GM23338 (cell line): ENCODE results near the gene AFP. TPM values are rescaled to one million over a fixed set of nuclear protein-coding genes. Genes with fewer than 3 reads are reported as not detected.

Experiments used
- ATAC-seq: fragments of 200-7000 bp; cut with Tn5 transposase; 3 replicates; pipeline ENCODE4 v1.9.1; 2020
- DNase-seq: peaks from one replicate; pipeline ENCODE4 v3.0.0-alpha.2; 2015; ENCODE audit warnings: low spot score
- H2AFZ ChIP-seq: fragments of 200-600 bp; sonication (generic); 2 replicates; pipeline ENCODE4 v1.8.0; 2016; ENCODE audit warnings: antibody characterized with exemption, mild to moderate bottlenecking, moderate library complexity
- H3F3A ChIP-seq: fragments of 200-600 bp; sonication (generic); replicated peaks from 2 replicates; pipeline ENCODE4 v1.8.0; 2017; ENCODE audit warnings: antibody characterized with exemption, mixed run types, low read depth
- H3K27ac ChIP-seq: fragments of 200-600 bp; sonication (generic); 2 replicates; pipeline ENCODE4 v1.6.1; 2016; ENCODE audit warnings: low read depth
- H3K27me3 ChIP-seq: fragments of 200-600 bp; sonication (generic); 2 replicates; pipeline ENCODE4 v1.8.0; 2016; ENCODE audit warnings: mild to moderate bottlenecking, mixed run types, moderate library complexity; ENCODE audit not compliant: insufficient read depth
- H3K36me3 ChIP-seq: fragments of 200-600 bp; sonication (generic); 2 replicates; pipeline ENCODE4 v1.8.0; 2016; ENCODE audit warnings: mild to moderate bottlenecking; ENCODE audit not compliant: insufficient read depth
- H3K4me1 ChIP-seq: fragments of 200-600 bp; sonication (generic); 2 replicates; pipeline ENCODE4 v1.8.0; 2016; ENCODE audit warnings: mild to moderate bottlenecking, moderate library complexity; ENCODE audit not compliant: insufficient read depth
- H3K4me2 ChIP-seq: fragments of 200-600 bp; sonication (generic); 2 replicates; pipeline ENCODE4 v1.7.1; 2017; ENCODE audit warnings: mixed run types
- H3K4me3 ChIP-seq: fragments of 200-600 bp; sonication (generic); 2 replicates; pipeline ENCODE4 v1.6.1; 2016; ENCODE audit warnings: mixed run types
- H3K79me2 ChIP-seq: fragments of 200-600 bp; sonication (generic); replicated peaks from 2 replicates; pipeline ENCODE4 v1.8.0; 2017; ENCODE audit warnings: mild to moderate bottlenecking; ENCODE audit not compliant: insufficient read depth
- H3K9me2 ChIP-seq: fragments of 200-600 bp; sonication (generic); 2 replicates; pipeline ENCODE4 v1.8.0; 2017; ENCODE audit not compliant: insufficient read depth
- H4K20me1 ChIP-seq: fragments of 200-600 bp; sonication (generic); replicated peaks from 2 replicates; pipeline ENCODE4 v1.8.0; 2017; ENCODE audit warnings: mild to moderate bottlenecking; ENCODE audit not compliant: insufficient read depth
- H3K27ac Mint-ChIP-seq: 2 replicates; pipeline ENCODE4 v1.8.0; 2020; ENCODE audit warnings: inconsistent platforms, mild to moderate bottlenecking, moderate library complexity, mixed read lengths
- H3K27me3 Mint-ChIP-seq: 3 replicates; pipeline ENCODE4 v1.8.0; 2022; ENCODE audit warnings: low read depth, mild to moderate bottlenecking, moderate library complexity, mixed read lengths, inconsistent platforms; ENCODE audit not compliant: insufficient read depth, poor library complexity
- H3K36me3 Mint-ChIP-seq: 3 replicates; pipeline ENCODE4 v1.8.0; 2021; ENCODE audit warnings: low read depth, mild to moderate bottlenecking, inconsistent platforms, moderate library complexity, mixed read lengths
- H3K4me1 Mint-ChIP-seq: 3 replicates; pipeline ENCODE4 v1.8.0; 2020; ENCODE audit warnings: mild to moderate bottlenecking, inconsistent platforms, mixed read lengths
- H3K4me3 Mint-ChIP-seq: 3 replicates; pipeline ENCODE4 v1.8.0; 2021; ENCODE audit warnings: moderate library complexity, mild to moderate bottlenecking, inconsistent platforms, mixed read lengths
- H3K9me3 Mint-ChIP-seq: 3 replicates; pipeline ENCODE4 v1.8.0; 2020; ENCODE audit warnings: moderate library complexity, mild to moderate bottlenecking, inconsistent platforms, mixed read lengths
- CREB1 ChIP-seq: fragments of 250-450 bp; sonication (Bioruptor Pico); IDR thresholded peaks from 2 replicates; pipeline ENCODE4 v1.5.0; 2020; ENCODE audit warnings: low read depth, mild to moderate bottlenecking, moderate library complexity
- CTCF ChIP-seq, 2 experiments: fragments of 200-600 bp in 1 of 2; sonication (generic) in 1 of 2; conservative IDR thresholded peaks; 2 replicates each; pipeline versions ENCODE4 v1.5.1 to v1.6.1; 2016 to 2017; ENCODE audit warnings: antibody characterized with exemption in 2 of 2, low read depth in 2 of 2, mild to moderate bottlenecking in 2 of 2, moderate library complexity in 1 of 2
- ETS1 ChIP-seq: IDR thresholded peaks from 2 replicates; pipeline ENCODE4 v1.6.1; 2016; ENCODE audit warnings: antibody characterized with exemption
- EZH2 ChIP-seq: fragments of 200-600 bp; sonication (generic); IDR thresholded peaks from one replicate; pipeline ENCODE4 v1.8.0; 2017; ENCODE audit warnings: antibody characterized with exemption, mild to moderate bottlenecking, low read depth; ENCODE audit not compliant: unreplicated experiment
- EZH2phosphoT487 ChIP-seq: fragments of 200-600 bp; sonication (generic); IDR thresholded peaks from one replicate; pipeline ENCODE4 v1.8.1; 2018; ENCODE audit warnings: antibody characterized with exemption; ENCODE audit not compliant: unreplicated experiment
- JUNB ChIP-seq: IDR thresholded peaks from one replicate; pipeline ENCODE4 v1.6.1; 2016; ENCODE audit warnings: antibody characterized with exemption; ENCODE audit not compliant: unreplicated experiment
- NANOG ChIP-seq: IDR thresholded peaks from 2 replicates; pipeline ENCODE4 v1.6.1; 2016; ENCODE audit warnings: antibody characterized with exemption, borderline replicate concordance
- POLR2AphosphoS5 ChIP-seq: IDR thresholded peaks from 2 replicates; pipeline ENCODE4 v1.6.1; 2016; ENCODE audit warnings: antibody characterized with exemption, low read depth
- REST ChIP-seq: IDR thresholded peaks from one replicate; pipeline ENCODE4 v1.6.1; 2018; ENCODE audit warnings: antibody characterized with exemption; ENCODE audit not compliant: unreplicated experiment
- STAT1 ChIP-seq: IDR thresholded peaks from one replicate; pipeline ENCODE4 v1.6.1; 2016; ENCODE audit warnings: antibody characterized with exemption; ENCODE audit not compliant: unreplicated experiment
- ZNF114 ChIP-seq: fragments of 250-450 bp; sonication (Bioruptor Pico); IDR thresholded peaks from 2 replicates; pipeline ENCODE4 v1.5.0; 2020; ENCODE audit warnings: mild to moderate bottlenecking, moderate library complexity
- ZNF331 ChIP-seq: fragments of 250-450 bp; sonication (Bioruptor Pico); IDR thresholded peaks from 2 replicates; pipeline ENCODE4 v1.5.0; 2020; ENCODE audit warnings: low read depth, mild to moderate bottlenecking, moderate library complexity
- ZNF462 ChIP-seq: fragments of 250-450 bp; sonication (Bioruptor Pico); IDR thresholded peaks from 2 replicates; pipeline ENCODE4 v1.5.0; 2020; ENCODE audit warnings: mild to moderate bottlenecking, moderate library complexity
- polyA plus RNA-seq: library from polyadenylated mRNA; unstranded; fragments of >200 nt; fragmentation: Nextera tagmentation; extraction: Ambion mirVana; gene quantifications from 2 replicates; pipeline ENCODE4 v1.2.1, GENCODE V29; 2016
- total RNA-seq: library from RNA; depleted of rRNA; stranded (reverse); fragments of >200 nt; shearing (Covaris generic); gene quantifications from 2 replicates; pipeline ENCODE4 v1.2.3, GENCODE V29; 2014

Gene AFP
- total and polyA plus RNA-seq, 2 experiments from 2014 or later = 4.0 to 17.3 TPM

GRCh38 chr4:73396304-73396703 is 39.7 kb upstream of the AFP start:
- H3K27ac Mint-ChIP-seq = no peak overlapping the region
- H3K4me2 ChIP-seq = no peak overlapping the region
- no peaks in the 10 kb centered on the region for H3K9me3 Mint-ChIP-seq
- H3K4me1 Mint-ChIP-seq = peaks cover 3% of the 10 kb centered on the region; the same call in 2 of the 3 replicates
- no peak overlapping the region for H3K27ac ChIP-seq
- H3K36me3 ChIP-seq = no peaks in the 10 kb centered on the region
- H3K9me2 ChIP-seq = no peaks in the 10 kb centered on the region
- DNase-seq (no peak), ATAC-seq (no peak)
- no peak overlapping the region for H2AFZ ChIP-seq
- H3K79me2 ChIP-seq = no peaks in the 10 kb centered on the region
- no peaks in the 10 kb centered on the region for H3K27me3 Mint-ChIP-seq
- no peaks in the 10 kb centered on the region for H3K27me3 ChIP-seq
- no peak overlapping the region for H3K4me3 ChIP-seq
- 0 out of 2 replicates have a peak, but pooled peaks cover 2% of the 10 kb centered on the region for H3K4me1 ChIP-seq
- no peaks in the 10 kb centered on the region for H3F3A ChIP-seq
- TF ChIP-seq NANOG (no peak), JUNB (no peak), EZH2phosphoT487 (no peak), EZH2 (no peak), CREB1 (no peak), ZNF331 (no peak), ZNF462 (CRISPR knock-in tag) (no peak), ETS1 (no peak), CTCF (conservative IDR thresholded peaks at IDR 0.05; ENCODE audit: low read depth in 2 of 2) (no peak), REST (no peak), ZNF114 (no peak), STAT1 (no peak), POLR2AphosphoS5 (no peak)
- no peaks in the 10 kb centered on the region for H3K36me3 Mint-ChIP-seq
- H4K20me1 ChIP-seq = no peaks in the 10 kb centered on the region
- H3K4me3 Mint-ChIP-seq = no peak overlapping the region
